Measurements from ENCODE around the gene TMEM116.
A peak's percentile ranks its signal among the peaks of the same experiment; 100 is the strongest.

TMEM116 gene

DNA sequence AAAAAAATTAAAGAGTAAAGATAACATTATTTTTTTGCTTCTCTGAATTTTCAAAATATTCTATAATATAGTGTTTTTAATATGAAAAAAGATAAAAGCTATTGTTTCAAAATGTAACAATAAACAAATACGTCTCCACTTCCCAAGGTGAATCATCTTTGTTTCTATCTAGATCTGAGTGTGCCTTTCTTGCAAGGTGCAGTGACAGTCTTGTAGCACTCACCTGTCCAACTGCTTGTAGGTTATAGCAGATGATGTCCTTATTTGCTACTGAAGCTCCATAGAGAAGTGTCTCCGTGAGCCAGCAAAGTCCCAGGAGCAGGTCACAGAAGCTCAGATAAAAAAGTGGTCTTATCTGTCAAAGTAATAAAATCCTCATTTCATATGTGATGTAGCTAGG, 21.4 kb downstream of the TMEM116 start:
- Histone ChIP-seq H3K4me3 (ENCODE audit: low read depth, low read length, poor library complexity, severe bottlenecking) (no peak overlapping the region), H3K79me2 (ENCODE audit: insufficient read depth, low read length) (0 out of 2 replicates have a peak, but pooled peaks cover 3% of the 10 kb centered on the region), H3K27me3 (ENCODE audit: insufficient read depth, low read length) (no peaks in the 10 kb centered on the region), H3K9me3 (ENCODE audit: low read length) (no peaks in the 10 kb centered on the region), H3K9ac (ENCODE audit: low read length) (no peak overlapping the region), H2AFZ (ENCODE audit: low read length) (no peak overlapping the region), H3K36me3 (ENCODE audit: insufficient read depth, low read length) (0 out of 2 replicates have a peak, but pooled peaks cover 9% of the 10 kb centered on the region), H3K9me2 (ENCODE audit: low read depth, low read length) (no peaks in the 10 kb centered on the region), H4K20me1 (ENCODE audit: insufficient read depth, low read length) (no peaks in the 10 kb centered on the region), H3K4me1 (ENCODE audit: insufficient read depth, low read length, severe bottlenecking) (peaks cover 50% of the 10 kb centered on the region), H3K4me2 (ENCODE audit: low read length) (no peak overlapping the region), H3K27ac (ENCODE audit: low read depth, low read length, poor library complexity, severe bottlenecking) (peak overlapping the region; percentile 87), H3F3A (ENCODE audit: insufficient read depth, low read length) (no peaks in the 10 kb centered on the region)
- TF ChIP-seq EZH2 (IDR thresholded peaks at IDR 0.05; ENCODE audit: borderline replicate concordance, low read length) = no peak
- TF ChIP-seq, protein P1, sequence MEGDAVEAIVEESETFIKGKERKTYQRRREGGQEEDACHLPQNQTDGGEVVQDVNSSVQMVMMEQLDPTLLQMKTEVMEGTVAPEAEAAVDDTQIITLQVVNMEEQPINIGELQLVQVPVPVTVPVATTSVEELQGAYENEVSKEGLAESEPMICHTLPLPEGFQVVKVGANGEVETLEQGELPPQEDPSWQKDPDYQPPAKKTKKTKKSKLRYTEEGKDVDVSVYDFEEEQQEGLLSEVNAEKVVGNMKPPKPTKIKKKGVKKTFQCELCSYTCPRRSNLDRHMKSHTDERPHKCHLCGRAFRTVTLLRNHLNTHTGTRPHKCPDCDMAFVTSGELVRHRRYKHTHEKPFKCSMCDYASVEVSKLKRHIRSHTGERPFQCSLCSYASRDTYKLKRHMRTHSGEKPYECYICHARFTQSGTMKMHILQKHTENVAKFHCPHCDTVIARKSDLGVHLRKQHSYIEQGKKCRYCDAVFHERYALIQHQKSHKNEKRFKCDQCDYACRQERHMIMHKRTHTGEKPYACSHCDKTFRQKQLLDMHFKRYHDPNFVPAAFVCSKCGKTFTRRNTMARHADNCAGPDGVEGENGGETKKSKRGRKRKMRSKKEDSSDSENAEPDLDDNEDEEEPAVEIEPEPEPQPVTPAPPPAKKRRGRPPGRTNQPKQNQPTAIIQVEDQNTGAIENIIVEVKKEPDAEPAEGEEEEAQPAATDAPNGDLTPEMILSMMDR (IDR thresholded peaks at IDR 0.05; ENCODE audit: low read length) = no peak

DNA sequence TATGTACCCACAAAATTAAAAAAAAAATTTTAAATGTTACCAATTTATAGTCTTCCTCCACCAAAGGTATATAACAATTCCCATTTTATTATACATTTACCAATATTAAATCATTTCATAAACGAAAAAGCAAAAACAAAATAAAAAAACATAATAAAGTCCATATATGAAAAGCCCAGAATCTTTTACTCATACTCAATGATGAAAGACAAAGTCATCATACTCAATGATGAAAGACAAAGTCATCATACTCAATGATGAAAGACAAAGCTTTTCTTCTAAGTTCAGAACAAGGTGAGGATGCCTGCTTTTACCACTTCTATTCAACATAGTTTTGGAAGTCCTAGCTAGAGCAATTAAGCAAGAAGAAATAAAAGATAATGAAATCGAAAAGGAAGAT, 28.1 kb downstream of the TMEM116 start:
- no peak overlapping the region for H3K4me3 ChIP-seq (ENCODE audit: low read depth, low read length, poor library complexity, severe bottlenecking)
- H3F3A ChIP-seq (ENCODE audit: insufficient read depth, low read length) = no peaks in the 10 kb centered on the region
- no peaks in the 10 kb centered on the region for H3K4me1 ChIP-seq (ENCODE audit: insufficient read depth, low read length, severe bottlenecking)
- H3K79me2 ChIP-seq (ENCODE audit: insufficient read depth, low read length) = 0 out of 2 replicates have a peak, but pooled peaks cover 3% of the 10 kb centered on the region
- no peak overlapping the region for H2AFZ ChIP-seq (ENCODE audit: low read length)
- H4K20me1 ChIP-seq (ENCODE audit: insufficient read depth, low read length) = no peaks in the 10 kb centered on the region
- no peaks in the 10 kb centered on the region for H3K9me2 ChIP-seq (ENCODE audit: low read depth, low read length)
- no peak overlapping the region for H3K9ac ChIP-seq (ENCODE audit: low read length)
- no peaks in the 10 kb centered on the region for H3K27me3 ChIP-seq (ENCODE audit: insufficient read depth, low read length)
- H3K27ac ChIP-seq (ENCODE audit: low read depth, low read length, poor library complexity, severe bottlenecking) = no peak overlapping the region
- H3K4me2 ChIP-seq (ENCODE audit: low read length) = no peak overlapping the region
- H3K36me3 ChIP-seq (ENCODE audit: insufficient read depth, low read length) = 0 out of 2 replicates have a peak, but pooled peaks cover 9% of the 10 kb centered on the region
- TF ChIP-seq, protein P1 (IDR thresholded peaks at IDR 0.05; ENCODE audit: low read length) = no peak
- no peak for TF ChIP-seq EZH2 (IDR thresholded peaks at IDR 0.05; ENCODE audit: borderline replicate concordance, low read length)
- no peaks in the 10 kb centered on the region for H3K9me3 ChIP-seq (ENCODE audit: low read length)

GRCh38 chr12:111981987-111982386, 31.0 kb downstream of the TMEM116 start:
- Histone ChIP-seq H3F3A (ENCODE audit: insufficient read depth, low read length) (no peaks in the 10 kb centered on the region), H3K9me3 (ENCODE audit: low read length) (no peaks in the 10 kb centered on the region), H3K9me2 (ENCODE audit: low read depth, low read length) (no peaks in the 10 kb centered on the region), H3K4me2 (ENCODE audit: low read length) (no peak overlapping the region), H3K36me3 (ENCODE audit: insufficient read depth, low read length) (0 out of 2 replicates have a peak, but pooled peaks cover 8% of the 10 kb centered on the region), H3K9ac (ENCODE audit: low read length) (no peak overlapping the region), H3K27ac (ENCODE audit: low read depth, low read length, poor library complexity, severe bottlenecking) (no peak overlapping the region), H3K4me1 (ENCODE audit: insufficient read depth, low read length, severe bottlenecking) (no peaks in the 10 kb centered on the region), H3K4me3 (ENCODE audit: low read depth, low read length, poor library complexity, severe bottlenecking) (no peak overlapping the region), H3K27me3 (ENCODE audit: insufficient read depth, low read length) (no peaks in the 10 kb centered on the region), H3K79me2 (ENCODE audit: insufficient read depth, low read length) (0 out of 2 replicates have a peak, but pooled peaks cover 3% of the 10 kb centered on the region), H2AFZ (ENCODE audit: low read length) (no peak overlapping the region), H4K20me1 (ENCODE audit: insufficient read depth, low read length) (no peaks in the 10 kb centered on the region)
- no peak for TF ChIP-seq EZH2 (IDR thresholded peaks at IDR 0.05; ENCODE audit: borderline replicate concordance, low read length)
- TF ChIP-seq, protein P1 (IDR thresholded peaks at IDR 0.05; ENCODE audit: low read length) = no peak
